ENCODE results near the gene BRICD5.
A peak's percentile ranks its signal among the peaks of the same experiment; 100 is the strongest.
"Not testable (repeated sequence)": the region's sequence is repeated elsewhere in the genome, so short reads cannot be mapped to it uniquely, and the experiment has no call there.

BRICD5 gene

DNA sequence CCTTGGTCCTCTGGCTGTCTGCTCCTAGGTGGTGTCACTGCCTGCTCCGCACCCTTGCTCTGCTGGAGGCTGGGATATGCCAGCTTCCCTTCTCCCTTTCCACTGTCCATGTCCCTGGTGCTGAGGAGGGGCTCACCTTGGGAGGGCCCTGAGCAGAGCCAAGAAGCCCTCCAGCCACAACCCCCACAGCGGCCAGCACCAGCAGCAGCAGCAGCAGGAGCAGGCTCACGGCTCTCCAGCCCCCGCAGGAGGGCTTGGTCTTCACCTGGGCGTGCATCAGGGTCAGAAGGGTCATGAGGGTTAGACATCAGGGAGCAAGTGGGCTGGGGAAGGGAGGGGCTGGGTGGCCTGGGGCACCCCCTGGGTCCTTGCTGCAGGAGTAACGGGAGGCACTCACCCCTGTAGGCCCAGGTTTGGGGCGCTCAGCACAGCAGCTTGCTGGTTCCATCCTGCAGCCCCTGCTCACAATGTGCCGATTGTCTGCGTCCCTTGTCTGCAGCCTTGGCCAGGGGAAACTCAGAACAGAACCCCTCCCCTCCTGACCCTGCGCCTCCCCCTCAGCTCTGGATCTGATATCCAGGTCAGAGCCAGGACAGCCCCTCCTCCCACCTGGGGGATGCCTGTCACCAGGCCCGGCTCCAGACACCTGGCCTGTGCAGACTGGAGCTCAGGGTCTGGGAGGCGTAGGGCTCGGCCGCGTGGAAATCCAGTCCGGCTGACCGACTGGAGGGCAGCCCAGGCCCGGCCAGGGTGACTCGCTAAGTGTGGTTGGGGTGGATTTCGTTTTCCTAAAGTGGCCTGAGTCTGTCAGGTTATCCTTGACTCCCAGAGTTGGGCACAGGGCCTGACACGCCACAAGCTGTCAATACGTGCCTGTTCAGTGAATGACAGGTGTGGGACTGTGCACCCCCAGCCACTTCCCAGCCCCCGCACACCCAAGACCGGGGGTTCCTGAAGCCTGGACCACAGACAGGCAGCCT is at the start of gene BRICD5:
Gene BRICD5 (minus strand): TSS at position 478 of the 980 bp plus-strand sequence. CDS start 30 bp downstream, at position 448.
- DNase-seq (ENCODE audit: low read depth), result no peak

GRCh38 chr16:2260250-2260649 is 49.6 kb upstream of the BRICD5 start:
- DNase-seq (ENCODE audit: low read depth), result no peak

DNA sequence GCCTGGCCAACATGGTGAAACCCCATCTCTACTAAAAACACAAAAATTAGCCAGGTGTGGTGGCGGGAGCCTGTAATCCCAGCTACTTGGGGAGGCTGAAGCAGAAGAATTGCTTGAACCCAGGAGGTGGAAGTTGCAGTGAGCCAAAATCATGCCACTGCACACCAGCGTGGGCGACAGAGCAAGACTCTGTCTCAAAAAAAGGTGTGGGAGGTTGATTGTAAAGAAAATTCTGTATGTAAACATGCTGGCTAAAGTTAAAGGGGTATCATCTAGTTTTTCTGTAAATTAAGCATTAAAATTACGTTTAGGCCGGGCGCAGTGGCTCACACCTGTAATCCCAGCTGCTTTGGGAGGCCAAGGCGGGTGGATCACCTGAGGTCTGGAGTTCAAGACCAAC is 47.9 kb upstream of the BRICD5 start:
- not testable (repeated sequence) for DNase-seq (ENCODE audit: low read depth)

DNA sequence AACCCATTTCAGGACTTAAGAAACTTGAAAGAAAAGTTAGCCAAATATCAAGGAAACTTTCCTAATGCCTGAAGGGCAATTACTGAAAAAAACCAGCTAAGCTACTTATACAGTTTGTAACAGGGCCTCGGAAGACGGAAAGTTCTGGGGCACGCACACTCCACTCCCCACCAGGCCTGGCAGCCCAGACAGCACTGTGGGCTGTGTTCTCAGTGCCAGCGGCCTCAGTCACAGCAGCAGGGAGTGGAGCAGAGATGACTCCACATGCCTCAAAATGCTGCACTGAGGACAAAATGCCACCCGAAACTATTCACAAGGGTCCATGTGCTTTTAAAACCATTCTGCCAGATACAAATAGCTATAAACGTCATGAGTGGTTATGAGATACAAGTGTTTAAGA is 47.1 kb upstream of the BRICD5 start:
- no peak for DNase-seq (ENCODE audit: low read depth)

- no peak for DNase-seq (ENCODE audit: low read depth)
Measured at GRCh38 chr16:2256531-2257140, 46.0 kb upstream of the BRICD5 start.

DNA sequence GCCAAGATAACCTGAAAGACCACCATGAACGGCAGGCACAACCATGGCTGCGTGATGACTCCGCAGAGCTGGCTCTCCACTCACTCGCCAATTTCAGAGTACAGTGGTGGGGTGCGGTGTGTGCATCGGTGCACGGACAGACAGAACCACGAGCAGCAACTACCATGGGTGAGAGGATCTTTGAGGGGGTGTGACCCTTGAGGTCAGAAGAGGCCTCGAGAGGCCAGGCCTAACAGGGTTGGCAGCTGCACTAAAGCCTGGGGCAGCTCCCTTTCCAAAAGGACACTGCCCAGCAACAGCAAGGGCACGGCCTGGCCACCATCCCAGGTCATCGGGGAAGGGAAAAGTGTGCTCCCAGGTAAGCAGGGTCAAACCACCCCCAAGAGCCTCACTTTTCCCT is 42.6 kb upstream of the BRICD5 start:
- no peak for DNase-seq (ENCODE audit: low read depth)

DNA sequence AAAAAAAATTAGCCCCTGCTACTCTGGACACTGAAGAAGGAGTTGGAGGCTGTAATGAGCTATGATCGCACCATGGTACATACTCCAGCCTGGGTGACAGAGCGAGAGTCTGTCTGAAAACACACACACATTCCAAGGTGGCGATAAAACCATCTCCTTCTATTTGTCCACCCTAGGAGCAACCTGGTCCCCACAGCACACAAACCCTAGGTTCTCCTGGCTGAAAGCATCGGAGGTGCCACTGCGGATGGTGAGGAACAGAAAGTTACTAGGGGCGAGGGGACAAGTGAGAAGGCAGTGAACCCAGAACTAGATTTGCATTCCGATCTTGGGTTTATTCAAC is 42.1 kb upstream of the BRICD5 start:
- no peak for DNase-seq (ENCODE audit: low read depth)

DNA sequence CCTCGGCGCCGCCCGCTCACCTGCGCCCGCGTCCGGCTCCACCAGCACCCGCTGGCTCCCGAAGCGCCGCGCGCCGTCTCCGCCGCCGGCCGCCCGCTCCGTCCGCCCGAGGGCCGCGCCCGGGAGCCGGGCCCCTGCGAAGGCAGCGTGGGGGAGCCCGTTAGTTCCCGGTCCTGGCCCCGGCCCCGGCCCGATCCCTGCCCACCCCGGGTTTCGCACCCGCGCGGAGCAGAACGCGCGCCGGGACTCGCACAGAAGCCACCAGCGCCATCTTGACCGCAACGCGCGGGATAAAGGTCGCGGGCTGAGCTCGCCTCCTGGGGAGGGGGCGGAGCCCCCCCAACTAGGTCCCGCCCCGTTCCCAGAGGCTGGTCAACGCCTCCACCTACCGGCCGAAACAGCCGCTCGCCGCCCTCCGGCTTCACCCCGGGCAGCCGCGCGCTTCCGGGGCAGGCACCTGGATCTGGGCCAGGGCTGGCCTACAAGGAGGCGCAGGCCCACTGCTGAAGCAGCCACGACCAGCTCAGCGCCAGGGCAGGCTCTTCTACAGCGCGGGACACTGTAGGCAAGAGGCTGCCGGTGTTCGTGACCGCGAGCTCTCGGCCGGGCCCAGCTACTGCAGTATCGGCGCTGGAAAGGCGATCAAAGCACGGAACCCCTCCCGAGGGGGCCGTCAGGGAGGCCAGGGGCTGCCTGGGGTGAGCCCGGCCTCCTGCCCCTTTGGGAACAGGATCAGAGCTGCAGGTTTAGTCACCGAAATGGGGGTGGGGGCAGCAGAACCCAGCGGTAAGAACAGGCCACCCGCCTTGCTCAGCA is 40.8 kb upstream of the BRICD5 start, which contains the start of gene ECI1:
Gene ECI1 (minus strand): TSS at position 292 of the 816 bp plus-strand sequence. CDS start 21 bp downstream, at position 271.
- DNase-seq (ENCODE audit: low read depth), result peak; percentile 90

DNA sequence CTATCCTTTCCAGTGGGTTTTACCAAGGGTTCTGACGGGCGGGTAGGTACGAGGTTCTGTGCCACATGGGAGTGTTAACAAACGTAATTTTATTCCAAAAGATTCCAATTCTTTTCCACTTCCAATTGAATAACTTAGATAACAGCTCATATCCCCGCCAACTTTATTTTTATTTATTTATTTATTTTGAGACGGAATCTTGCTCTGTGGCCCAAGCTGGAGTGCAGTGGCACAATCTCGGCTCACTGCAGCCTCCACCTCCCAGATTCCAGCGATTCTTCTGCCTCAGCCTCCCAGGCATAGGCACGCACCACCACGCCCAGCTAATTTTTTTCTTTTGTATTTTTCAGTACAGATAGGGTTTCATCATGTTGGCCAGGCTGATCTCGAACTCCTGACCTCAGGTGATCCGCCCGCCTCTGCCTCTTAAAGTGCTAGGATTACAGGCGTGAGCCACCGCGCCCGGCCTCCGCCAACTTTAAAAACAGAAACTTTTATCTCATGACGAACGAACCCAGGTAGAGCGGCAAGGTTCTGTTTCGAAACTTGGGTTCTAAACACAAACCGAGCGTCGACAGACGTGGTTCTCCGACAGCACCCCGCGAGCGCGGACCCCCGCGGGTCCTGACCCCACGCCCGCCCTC is 40.1 kb upstream of the BRICD5 start:
- no peak for DNase-seq (ENCODE audit: low read depth)

DNA sequence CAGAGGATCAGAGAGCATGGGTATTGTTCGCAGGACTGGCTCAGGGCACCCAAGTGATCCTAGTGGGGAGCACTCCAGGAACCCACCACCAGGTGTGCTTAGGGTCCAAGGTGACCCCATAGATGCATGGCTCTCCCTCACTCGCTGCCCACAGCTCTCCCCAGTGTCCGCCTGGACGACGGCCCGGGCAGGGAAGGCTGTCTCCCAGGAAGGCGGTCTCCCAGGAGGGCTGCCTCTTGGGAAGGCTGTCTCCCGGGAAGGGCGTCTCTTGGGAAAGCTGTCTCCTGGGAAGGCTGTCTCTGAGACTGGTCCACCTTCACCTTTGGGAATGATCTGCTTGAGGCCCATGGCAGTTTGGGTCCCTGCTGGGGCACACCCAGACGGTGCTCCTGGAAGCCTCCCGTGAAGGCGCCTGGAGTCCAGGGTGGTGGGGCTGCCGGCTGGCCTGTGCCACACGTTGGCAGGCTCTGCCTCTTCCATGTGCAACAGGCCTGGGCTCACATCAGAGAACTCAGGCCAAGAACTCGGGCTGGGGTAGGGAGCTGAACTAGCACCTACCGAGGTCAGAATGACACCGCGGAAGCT is 35.7 kb upstream of the BRICD5 start:
- DNase-seq (ENCODE audit: low read depth), result no peak

GRCh38 chr16:2244926-2245795 is 34.5 kb upstream of the BRICD5 start:
- no peak for DNase-seq (ENCODE audit: low read depth)

DNA sequence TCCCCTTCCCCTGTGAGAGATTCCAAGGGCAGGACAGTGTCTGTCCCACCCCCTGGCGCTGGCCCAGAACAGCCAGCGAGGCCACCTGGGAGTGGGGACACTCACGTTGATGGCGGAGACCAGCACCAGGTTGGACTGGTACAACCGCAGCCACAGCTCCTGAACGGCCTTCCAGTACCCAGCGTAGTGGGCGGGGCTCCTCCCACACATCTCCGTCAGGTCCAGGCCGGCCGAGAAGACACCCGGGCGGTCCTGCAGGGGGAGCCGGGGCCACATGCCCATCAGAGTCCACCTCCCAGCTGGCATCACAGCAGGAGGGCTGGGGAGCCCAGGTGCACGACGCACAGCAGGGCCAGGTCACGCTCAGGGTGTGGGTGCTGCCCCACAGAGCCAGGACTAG is 33.6 kb upstream of the BRICD5 start:
- no peak for DNase-seq (ENCODE audit: low read depth)

DNA sequence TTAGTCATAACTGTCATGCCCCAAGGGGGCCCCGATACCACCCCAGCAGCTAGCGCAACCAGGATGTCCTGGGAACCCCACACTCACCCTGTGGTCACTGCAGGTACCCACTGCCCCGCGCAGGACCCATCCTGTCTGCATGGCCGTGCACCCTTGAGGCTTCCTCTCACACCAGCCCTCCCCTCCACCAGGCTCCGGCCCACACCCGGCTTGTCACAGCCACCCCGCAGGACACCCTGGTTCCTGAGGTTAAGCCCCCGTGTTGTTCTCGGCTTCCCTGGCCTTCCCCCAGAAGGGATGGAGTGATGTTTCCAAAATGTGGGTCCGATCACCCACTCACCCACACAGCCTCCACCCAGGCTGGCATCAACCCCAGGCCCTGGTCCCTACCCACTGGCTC is 33.1 kb upstream of the BRICD5 start:
- DNase-seq (ENCODE audit: low read depth), result no peak

- DNase-seq (ENCODE audit: low read depth), result no peak
Measured at GRCh38 chr16:2243031-2243528, 32.4 kb upstream of the BRICD5 start.

DNA sequence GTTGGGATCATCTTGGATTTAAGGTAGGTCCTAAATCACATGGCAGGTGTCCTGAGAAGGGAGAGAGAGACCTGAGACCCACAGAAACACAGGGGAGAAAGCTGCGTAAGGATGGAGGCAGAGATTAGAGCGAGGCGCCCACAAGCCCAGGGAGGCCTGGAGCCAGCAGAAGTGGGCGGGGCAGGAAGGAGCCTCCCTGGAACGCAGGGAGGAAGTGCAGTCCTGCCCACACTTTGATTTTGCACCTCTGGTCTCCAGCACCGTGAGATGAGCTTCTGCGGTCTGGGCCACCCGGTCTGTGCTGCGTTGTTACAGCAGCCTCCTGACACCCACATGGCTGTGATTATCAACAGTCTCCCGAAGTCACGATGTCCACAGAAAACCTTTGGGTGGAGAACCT is 31.9 kb upstream of the BRICD5 start:
- no peak for DNase-seq (ENCODE audit: low read depth)

DNA sequence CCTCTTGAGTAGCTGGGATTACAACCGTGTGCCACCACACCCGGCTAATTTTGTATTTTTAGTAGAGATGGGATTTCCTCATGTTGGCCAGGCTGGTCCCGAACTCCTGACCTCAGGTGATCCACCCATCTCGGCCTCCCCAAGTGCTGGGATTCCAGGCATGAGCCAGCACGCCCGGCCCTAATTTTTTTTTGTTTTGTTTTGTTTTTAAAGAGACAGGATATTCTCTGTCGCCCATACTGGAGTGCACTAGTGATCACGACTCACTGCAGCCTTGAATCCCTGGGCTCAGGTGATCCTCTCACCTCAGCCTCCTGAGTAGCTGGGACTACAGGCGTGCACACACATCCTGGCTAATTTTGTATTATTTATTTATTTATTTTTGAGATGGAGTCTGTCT is 29.7 kb upstream of the BRICD5 start:
- not testable (repeated sequence) for DNase-seq (ENCODE audit: low read depth)

DNA sequence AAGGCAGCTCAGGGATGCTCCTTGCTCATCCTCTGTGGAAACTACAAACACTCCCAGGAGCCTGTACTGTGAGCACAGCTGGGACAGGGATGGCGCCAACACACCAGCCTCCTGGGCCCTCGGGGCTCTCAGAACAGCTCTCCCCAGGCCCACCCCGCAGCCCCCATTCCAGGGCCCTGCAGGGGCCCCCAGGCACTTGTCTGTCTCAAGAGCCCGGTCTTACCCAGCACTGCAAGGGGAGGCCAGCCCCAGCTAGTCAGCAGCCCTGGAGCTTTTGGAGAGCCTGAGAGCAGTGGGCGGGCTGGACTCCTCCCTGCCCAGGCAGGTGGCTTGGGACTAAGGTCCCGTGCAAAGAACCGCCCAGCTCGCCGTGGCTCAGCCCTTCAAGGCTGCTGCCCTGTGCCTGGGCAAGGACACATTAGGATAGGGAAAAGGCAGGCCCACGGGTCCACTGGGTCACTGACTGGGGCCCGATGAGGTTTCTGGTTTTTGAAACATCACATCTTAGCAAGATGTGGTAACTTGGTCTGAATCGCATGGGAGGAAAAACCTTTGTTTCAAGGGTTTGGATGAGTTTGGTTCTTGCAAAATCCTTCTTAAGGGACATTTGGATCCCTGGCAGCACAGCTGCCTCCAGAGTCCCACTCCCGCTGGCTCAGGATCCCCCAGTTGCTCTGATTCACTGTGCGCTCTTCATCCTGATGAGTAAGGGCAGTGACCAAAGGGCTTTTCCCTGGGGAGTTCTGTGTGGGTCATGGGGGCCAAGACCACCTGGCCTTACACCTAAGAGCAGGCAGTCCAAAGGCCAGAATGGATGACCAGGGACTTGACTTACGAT is 28.4 kb upstream of the BRICD5 start:
- DNase-seq (ENCODE audit: low read depth), result no peak

DNA sequence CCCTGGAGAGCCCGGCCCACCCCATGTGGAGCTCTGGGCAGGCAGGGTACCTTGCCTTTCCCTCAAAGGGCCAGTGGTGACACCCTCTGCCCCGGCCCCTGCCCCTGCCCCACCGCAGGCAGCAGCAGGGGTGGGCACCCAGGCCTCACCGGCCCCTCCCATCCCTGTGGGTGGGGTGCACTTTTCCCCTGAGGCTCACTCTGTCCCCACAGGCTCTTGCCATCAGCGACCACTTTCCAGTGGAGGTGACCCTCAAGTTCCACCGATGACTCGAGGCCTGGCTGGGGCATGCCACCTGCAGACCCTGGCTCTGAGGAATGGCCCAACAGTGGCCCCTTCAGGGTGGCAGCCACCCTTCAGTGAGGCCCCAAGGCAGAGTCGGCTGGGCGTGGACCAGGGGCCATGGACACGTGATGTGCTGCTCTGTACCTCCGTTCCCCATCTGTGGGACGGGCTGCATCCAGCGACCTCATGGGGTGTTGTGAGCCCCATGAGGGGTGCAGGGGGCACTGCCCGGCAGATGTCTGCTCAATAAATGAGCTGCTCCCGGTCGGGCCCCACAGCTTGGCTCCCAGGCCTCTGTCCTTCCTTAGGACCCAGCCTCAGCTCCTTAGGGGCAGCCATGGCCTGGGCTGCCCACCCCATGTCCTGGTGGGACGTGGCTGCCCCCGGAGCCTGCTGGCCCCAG is 27.6 kb upstream of the BRICD5 start:
- no peak for DNase-seq (ENCODE audit: low read depth)

Measured in stromal cell of bone marrow (primary cell).